ENCODE results near the gene LRRC75B.
A peak's percentile ranks its signal among the peaks of the same experiment; 100 is the strongest.

The LRRC75B gene

GRCh38 chr22:24543185-24543601, 49.7 kb downstream of the LRRC75B start:
- Mint-ChIP-seq H3K4me3 (no peak overlapping the region), H3K36me3 (peaks cover 37% of the 10 kb centered on the region), H3K27ac (peak overlapping the region; percentile 47), H3K4me1 (peaks cover 25% of the 10 kb centered on the region), H3K27me3 (no peaks in the 10 kb centered on the region), H3K9me3 (no peaks in the 10 kb centered on the region)
- ATAC-seq (ENCODE audit: low read depth) (no peak), DNase-seq (ENCODE audit: low spot score in 2 of 2) (no peak)

GRCh38 chr22:24542641-24543040, 50.2 kb downstream of the LRRC75B start:
- no peak overlapping the region for H3K27ac Mint-ChIP-seq
- H3K9me3 Mint-ChIP-seq: no peaks in the 10 kb centered on the region
- no peak for DNase-seq (ENCODE audit: low spot score in 2 of 2)
- H3K4me1 Mint-ChIP-seq: peaks cover 25% of the 10 kb centered on the region
- no peak for ATAC-seq (ENCODE audit: low read depth)
- H3K36me3 Mint-ChIP-seq: peaks cover 34% of the 10 kb centered on the region
- no peak overlapping the region for H3K4me3 Mint-ChIP-seq
- no peaks in the 10 kb centered on the region for H3K27me3 Mint-ChIP-seq

GRCh38 chr22:24541681-24542515, 51.0 kb downstream of the LRRC75B start:
- peaks cover 28% of the 10 kb centered on the region for H3K36me3 Mint-ChIP-seq
- H3K27me3 Mint-ChIP-seq: no peaks in the 10 kb centered on the region
- peak; percentile 22 for ATAC-seq (ENCODE audit: low read depth)
- peaks cover 23% of the 10 kb centered on the region for H3K4me1 Mint-ChIP-seq
- peak overlapping the region; percentile 11 for H3K4me3 Mint-ChIP-seq
- no peak overlapping the region for H3K27ac Mint-ChIP-seq
- H3K9me3 Mint-ChIP-seq: no peaks in the 10 kb centered on the region
- DNase-seq (ENCODE audit: low spot score in 2 of 2): no peak

GRCh38 chr22:24540470-24540869, 52.4 kb downstream of the LRRC75B start:
- DNase-seq (ENCODE audit: low spot score in 2 of 2) (no peak), ATAC-seq (ENCODE audit: low read depth) (no peak)
- no peak overlapping the region for H3K4me3 Mint-ChIP-seq
- no peaks in the 10 kb centered on the region for H3K27me3 Mint-ChIP-seq
- H3K9me3 Mint-ChIP-seq: no peaks in the 10 kb centered on the region
- peaks cover 22% of the 10 kb centered on the region for H3K4me1 Mint-ChIP-seq
- H3K36me3 Mint-ChIP-seq: peaks cover 26% of the 10 kb centered on the region
- peak overlapping the region; percentile 45 for H3K27ac Mint-ChIP-seq

GRCh38 chr22:24536089-24536488, 56.8 kb downstream of the LRRC75B start:
- Mint-ChIP-seq H3K27me3 (no peaks in the 10 kb centered on the region), H3K4me3 (no peak overlapping the region), H3K9me3 (no peaks in the 10 kb centered on the region), H3K27ac (no peak overlapping the region), H3K4me1 (peaks cover 7% of the 10 kb centered on the region), H3K36me3 (peaks cover 15% of the 10 kb centered on the region)
- DNase-seq (ENCODE audit: low spot score in 2 of 2) (no peak), ATAC-seq (ENCODE audit: low read depth) (no peak)
